Measurements from ENCODE around the gene KAT8. TPM values are rescaled to one million over a fixed set of nuclear protein-coding genes. Genes with fewer than 3 reads are reported as not detected.

KAT8 gene
- 36.3 and 38.7 TPM in 2 replicates for total RNA-seq

DNA sequence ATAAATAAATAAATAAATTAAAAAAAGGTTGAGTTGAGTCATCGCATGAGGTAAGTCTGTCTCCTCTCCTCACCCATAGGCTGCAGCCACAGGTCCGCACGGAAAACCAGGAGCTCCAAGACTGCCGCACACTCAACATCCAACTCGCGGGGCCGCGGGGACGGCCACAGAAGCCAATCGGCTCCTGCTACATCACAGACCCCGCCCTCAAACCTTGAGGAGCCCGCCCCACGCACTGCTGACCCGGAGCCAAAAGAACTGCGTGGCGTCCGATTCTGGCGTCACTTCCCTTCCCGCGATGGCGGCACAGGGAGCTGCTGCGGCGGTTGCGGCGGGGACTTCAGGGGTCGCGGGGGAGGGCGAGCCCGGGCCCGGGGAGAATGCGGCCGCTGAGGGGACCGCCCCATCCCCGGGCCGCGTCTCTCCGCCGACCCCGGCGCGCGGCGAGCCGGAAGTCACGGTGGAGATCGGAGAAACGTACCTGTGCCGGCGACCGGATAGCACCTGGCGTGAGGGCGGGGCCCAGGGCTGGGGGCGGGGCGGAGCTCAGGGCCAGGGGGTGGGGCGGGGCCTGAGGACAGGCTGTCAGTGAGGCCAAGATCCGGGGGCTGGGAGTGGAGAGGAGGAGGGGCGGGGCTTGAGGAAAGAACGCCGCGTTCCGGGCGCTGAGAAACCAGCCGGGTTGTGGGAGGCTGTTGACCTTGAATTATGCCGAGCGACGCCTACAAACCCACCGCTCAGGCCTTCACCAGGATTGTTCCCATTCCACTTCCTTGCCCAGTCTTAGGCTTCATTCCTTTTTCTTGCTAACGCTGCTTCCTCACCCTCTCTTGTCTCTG is at the start of gene KAT8:
TSS of gene KAT8 (plus strand) at position 281 of the 839 bp plus-strand sequence. CDS start at position 299, 18 bp downstream.

GRCh38 chr16:31073970-31074813 is 43.3 kb upstream of the KAT8 start, which contains the start of the genes ZNF646 and ZNF668:
TSS of gene ZNF646 (plus strand) at chr16:31074422. CDS start at chr16:31076325, 1,903 bp downstream.
TSS of gene ZNF668 (minus strand) at chr16:31074240. CDS start at chr16:31064459, 9,781 bp downstream.

DNA sequence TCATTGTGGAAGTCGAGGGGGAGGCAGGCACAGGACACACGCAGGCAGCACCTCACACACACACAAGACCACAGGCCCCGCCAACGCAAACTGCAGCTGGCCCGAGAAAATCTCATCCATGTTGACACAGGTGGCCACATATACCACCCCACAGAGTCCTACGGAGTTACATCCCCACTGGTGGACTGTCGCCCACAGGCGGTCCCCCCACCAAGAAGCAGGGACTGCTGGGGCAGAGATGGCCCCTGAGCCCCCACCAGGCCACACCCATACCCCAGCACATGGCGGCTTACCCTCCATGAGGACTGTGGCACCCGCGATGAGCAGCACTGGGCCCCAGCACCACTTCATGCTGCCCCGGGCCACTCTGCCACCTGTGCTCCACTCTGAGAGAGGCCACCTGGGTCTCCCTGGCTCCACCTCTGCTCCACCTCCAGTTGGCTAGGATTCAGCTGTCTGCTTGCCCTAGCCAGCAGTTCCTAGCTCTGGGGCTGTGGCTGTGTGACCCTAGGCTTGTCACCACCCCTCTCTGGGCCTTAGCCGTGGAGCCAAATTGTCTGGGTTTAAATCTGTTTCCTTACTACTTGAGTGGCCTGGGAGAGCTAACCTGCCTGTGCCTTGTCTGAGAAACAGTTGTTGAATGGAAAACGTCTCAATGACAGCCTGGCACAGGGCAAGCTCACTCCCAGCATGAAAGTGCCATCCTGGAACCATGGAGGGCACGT is 28.8 kb upstream of the KAT8 start, which contains the start of gene PRSS53:
TSS of gene PRSS53 (minus strand) at position 485 of the 725 bp plus-strand sequence. CDS start at position 351, 134 bp downstream.

GRCh38 chr16:31094424-31095120 is 22.9 kb upstream of the KAT8 start, which contains the start of gene VKORC1:
TSS of gene VKORC1 (minus strand) at chr16:31094797. CDS start at chr16:31094729, 68 bp downstream.

DNA sequence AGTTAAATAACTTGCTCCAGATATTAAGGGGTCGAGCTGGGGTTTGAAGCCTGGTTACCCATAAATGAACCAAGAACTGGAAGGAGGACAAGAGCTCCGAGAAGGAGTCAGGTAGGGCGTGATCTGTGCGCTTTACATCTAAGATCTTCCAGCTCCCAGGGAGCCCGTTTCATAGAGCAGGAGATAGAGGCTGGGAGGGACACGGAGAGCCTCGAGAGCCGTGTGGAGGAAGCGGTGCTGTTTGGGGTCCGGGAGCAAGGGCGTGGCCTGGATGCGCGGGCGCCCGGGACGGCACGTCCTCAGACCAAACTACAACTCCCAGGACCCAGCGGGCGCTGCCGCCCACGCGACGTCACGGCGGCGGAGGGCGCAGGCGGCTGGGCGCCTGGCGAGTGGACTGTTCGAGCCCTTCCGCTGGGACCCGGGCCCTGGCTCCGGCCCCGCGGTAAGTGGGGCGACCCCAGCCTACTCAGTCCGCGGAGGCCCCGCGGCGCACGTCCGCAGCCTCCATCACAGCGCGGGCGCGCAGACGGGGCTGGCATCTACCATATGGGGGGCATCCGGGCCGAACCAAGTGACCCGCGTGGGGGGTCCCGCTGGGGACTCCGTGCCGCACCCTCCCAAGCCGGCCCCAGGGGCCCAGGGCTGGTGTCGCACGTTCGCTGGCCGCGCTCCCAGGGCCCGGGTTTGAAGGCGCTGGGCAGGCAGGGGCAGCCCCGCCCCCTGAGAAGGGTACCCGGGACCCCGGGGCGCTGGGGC is 9.2 kb upstream of the KAT8 start, which contains the start of gene BCKDK:
TSS of gene BCKDK (plus strand) at position 352 of the 759 bp plus-strand sequence. CDS start 838 bp downstream, outside the sequence.

GRCh38 chr16:31135535-31136286 is 18.2 kb downstream of the KAT8 start, which contains the start of gene PRSS8:
TSS of gene PRSS8 (minus strand) at chr16:31135727. CDS start at chr16:31135498, 229 bp downstream.

DNA sequence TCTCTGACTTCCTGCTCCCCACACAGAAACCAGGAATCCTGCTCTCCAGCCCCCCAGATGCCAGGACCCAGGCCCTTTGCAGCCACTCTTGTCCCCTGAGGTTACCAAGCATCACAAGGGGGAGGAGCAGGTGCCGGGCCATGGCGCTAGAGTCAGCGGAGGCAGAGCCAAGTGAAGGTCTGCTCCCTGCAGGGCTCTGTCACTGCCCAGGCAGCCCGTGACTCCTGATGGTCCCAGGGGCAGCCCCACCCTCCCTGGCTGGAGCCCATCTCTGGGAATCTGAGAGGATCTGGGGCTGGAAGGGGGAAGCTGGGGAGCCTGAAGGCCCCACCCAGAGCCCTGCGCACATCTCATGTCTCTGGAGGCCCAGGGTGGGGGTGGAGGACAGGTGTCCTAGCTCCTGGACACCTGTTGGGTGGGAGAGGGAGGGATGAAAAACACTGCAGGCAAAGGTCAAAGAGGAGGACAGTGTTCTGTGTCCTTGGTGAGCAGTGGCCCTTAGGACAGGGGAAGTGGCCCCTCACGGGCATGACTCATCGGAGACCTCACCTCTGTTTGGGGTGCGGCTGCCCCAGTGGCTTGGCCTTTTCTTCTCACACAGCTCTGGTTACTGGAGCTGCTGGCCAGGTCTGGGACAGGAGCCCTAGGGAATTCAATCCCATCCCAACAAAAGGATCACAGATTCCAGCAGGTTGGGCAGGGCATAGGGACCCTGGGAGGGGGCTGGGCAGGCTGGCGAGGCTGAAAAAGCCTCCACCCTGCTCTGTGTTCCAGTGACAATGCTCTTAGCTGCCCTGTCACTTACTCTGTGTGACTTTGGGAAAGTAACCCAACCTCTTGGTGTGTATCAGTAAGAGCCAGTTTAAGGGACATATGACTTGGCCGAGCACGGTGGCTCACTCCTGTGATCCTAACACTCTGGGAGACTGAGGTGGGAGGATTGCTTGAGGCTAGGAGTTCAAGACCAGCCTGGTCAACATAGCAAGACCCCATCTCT is 32.7 kb downstream of the KAT8 start, which contains the start of gene PRSS36:
TSS of gene PRSS36 (minus strand) at position 173 of the 997 bp plus-strand sequence. CDS start at position 142, 31 bp downstream.

DNA sequence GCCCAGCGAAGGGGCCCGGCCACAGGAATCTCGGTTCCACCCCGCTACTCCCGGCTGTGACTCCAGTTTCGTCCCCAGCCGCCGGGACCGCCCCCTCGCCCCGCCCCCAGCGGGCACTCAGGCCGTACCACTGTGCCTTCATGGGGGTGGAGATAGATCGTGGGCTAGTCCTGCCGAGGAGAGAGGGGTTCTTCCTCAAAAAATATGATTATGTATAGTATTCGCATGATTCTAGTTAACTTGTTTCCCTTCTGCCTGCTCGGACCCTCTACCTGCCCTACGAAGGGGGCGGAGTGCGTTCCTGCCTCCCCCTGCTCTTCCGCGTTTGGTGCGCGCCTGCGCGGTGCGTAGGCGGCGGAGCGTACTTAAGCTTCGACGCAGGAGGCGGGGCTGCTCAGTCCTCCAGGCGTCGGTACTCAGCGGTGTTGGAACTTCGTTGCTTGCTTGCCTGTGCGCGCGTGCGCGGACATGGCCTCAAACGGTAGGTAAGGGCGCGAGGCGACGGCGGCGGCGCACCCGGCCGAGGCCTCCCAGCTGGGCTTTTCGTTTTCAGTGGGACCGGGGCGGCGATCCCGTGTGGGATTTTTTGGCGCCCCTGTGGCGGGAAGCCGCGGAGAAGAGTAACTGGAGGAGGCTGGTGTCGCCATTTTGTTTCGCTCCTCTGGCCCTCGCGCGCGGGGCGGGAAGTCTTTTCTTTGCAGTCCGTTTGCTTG is 62.4 kb downstream of the KAT8 start, which contains the start of gene FUS:
TSS of gene FUS (plus strand) at position 393 of the 713 bp plus-strand sequence. CDS start at position 469, 76 bp downstream.

Other genes with a start within 250 kb of the KAT8 start
- 44.0 and 51.7 TPM in 2 replicates for gene BCL7C, start 223.6 kb upstream of the KAT8 start, total RNA-seq
- 0.81 and 0.92 TPM in 2 replicates for gene CTF1, start 221.1 kb upstream of the KAT8 start, total RNA-seq
- 12.9 and 13.2 TPM in 2 replicates for gene FBXL19, start 194.1 kb upstream of the KAT8 start, total RNA-seq
- 31.3 and 38.6 TPM in 2 replicates for gene ORAI3, start 168.6 kb upstream of the KAT8 start, total RNA-seq
- 1.7 and 3.4 TPM in 2 replicates for gene SETD1A, start 159.9 kb upstream of the KAT8 start, total RNA-seq
- gene HSD3B7, start 132.5 kb upstream of the KAT8 start, total RNA-seq: 25.8 and 27.6 TPM in 2 replicates
- gene STX1B, start 107.0 kb upstream of the KAT8 start, total RNA-seq: 0.25 and 0.40 TPM in 2 replicates
- gene STX4, start 84.1 kb upstream of the KAT8 start, total RNA-seq: 25.3 and 29.5 TPM in 2 replicates
- 7.5 and 9.6 TPM in 2 replicates for gene ZNF668, start 43.4 kb upstream of the KAT8 start, total RNA-seq
- gene ZNF646, start 43.2 kb upstream of the KAT8 start, total RNA-seq: 9.9 and 11.1 TPM in 2 replicates
- gene PRSS53, start 28.7 kb upstream of the KAT8 start, total RNA-seq: 1.3 and 1.5 TPM in 2 replicates
- 91.0 and 98.6 TPM in 2 replicates for gene VKORC1, start 22.9 kb upstream of the KAT8 start, total RNA-seq
- gene BCKDK, start 9.3 kb upstream of the KAT8 start, total RNA-seq: 12.2 and 13.7 TPM in 2 replicates
- gene PRSS8, start 18.1 kb downstream of the KAT8 start, total RNA-seq: not detected in 2 replicates
- 0.53 and 0.62 TPM in 2 replicates for gene PRSS36, start 32.4 kb downstream of the KAT8 start, total RNA-seq
- gene FUS, start 62.5 kb downstream of the KAT8 start, total RNA-seq: 35.0 and 37.7 TPM in 2 replicates
- gene PYCARD, start 85.1 kb downstream of the KAT8 start, total RNA-seq: 37.1 and 42.5 TPM in 2 replicates
- not detected in 2 replicates for gene TRIM72, start 96.5 kb downstream of the KAT8 start, total RNA-seq
- not detected in 2 replicates for gene PYDC1, start 99.5 kb downstream of the KAT8 start, total RNA-seq
- under 0.01 TPM in 1 of 2 replicates, not detected in the other for gene ITGAM, start 142.3 kb downstream of the KAT8 start, total RNA-seq
- 0.12 and 0.26 TPM in 2 replicates for gene ITGAX, start 237.5 kb downstream of the KAT8 start, total RNA-seq